ENCODE results near the gene DNLZ.

DNA sequence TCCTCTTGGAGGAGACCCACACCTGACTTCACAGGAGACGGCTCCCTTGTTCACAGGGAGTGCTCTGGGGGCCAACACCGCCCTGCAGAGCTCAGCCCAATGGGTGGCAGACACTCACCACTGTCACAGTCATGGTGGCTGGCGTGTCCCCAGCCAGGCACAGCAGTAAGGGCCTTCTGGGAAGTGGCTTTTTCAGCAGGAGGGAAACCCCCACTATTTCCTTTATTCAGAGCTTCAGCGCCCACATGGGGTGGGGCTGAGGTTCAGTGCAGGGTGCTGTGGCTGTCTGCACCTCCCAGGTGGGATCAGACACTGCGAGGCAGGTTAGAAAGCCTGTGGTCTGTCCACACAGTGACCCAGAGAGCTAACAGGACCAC lies 40.0 kb upstream of the DNLZ start:
- TF ChIP-seq, protein P1, sequence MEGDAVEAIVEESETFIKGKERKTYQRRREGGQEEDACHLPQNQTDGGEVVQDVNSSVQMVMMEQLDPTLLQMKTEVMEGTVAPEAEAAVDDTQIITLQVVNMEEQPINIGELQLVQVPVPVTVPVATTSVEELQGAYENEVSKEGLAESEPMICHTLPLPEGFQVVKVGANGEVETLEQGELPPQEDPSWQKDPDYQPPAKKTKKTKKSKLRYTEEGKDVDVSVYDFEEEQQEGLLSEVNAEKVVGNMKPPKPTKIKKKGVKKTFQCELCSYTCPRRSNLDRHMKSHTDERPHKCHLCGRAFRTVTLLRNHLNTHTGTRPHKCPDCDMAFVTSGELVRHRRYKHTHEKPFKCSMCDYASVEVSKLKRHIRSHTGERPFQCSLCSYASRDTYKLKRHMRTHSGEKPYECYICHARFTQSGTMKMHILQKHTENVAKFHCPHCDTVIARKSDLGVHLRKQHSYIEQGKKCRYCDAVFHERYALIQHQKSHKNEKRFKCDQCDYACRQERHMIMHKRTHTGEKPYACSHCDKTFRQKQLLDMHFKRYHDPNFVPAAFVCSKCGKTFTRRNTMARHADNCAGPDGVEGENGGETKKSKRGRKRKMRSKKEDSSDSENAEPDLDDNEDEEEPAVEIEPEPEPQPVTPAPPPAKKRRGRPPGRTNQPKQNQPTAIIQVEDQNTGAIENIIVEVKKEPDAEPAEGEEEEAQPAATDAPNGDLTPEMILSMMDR (conservative IDR thresholded peaks at IDR 0.05; ENCODE audit: low read length), result no peak
- no peak for TF ChIP-seq EZH2phosphoT487 (IDR thresholded peaks at IDR 0.05; ENCODE audit: borderline replicate concordance, low read depth, low read length)
